ENCODE data around the gene ANKS3. TPM values are rescaled to one million over a fixed set of nuclear protein-coding genes. Genes with fewer than 3 reads are reported as not detected.

Gene ANKS3
- total RNA-seq, 1 experiment from 2014 or later: 32.8 TPM

DNA sequence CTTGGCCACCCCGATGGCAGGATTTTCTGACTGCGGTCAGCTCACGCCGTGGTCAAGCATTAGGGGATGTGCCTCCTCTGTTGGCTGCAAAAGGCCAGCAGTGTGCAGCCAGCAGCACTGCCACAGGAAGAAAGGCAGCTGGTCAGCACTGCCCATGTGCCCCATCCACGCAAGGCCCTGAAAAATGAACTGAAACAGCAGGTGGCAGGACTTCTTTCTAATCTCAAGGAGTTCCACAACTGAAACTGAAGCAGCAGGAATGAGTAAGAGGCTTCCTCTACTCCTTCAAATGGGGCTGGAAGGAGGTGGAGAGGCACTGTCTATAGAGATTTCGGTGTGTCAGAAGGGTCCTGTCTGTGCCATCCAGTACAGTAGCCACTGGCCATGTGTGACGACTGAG is 29.7 kb upstream of the ANKS3 start:
- CTCF ChIA-PET: no interaction called here
- peaks cover 8% of the 10 kb centered on the region; the same call in 1 of the 2 replicates for H3F3A ChIP-seq (ENCODE audit: insufficient read depth, low read depth)
- 0 out of 2 replicates have a peak, but pooled peaks cover 3% of the 10 kb centered on the region for H3K36me3 ChIP-seq (ENCODE audit: low read depth)
- no peak overlapping the region for H3K4me3 ChIP-seq
- H3K4me2 ChIP-seq: no peak overlapping the region
- H3K4me1 ChIP-seq (replicated peaks; ENCODE audit: insufficient read depth): peaks cover 7% of the 10 kb centered on the region; the same call in 1 of the 2 replicates
- DNase-seq: no peak
- TF ChIP-seq, protein P1, sequence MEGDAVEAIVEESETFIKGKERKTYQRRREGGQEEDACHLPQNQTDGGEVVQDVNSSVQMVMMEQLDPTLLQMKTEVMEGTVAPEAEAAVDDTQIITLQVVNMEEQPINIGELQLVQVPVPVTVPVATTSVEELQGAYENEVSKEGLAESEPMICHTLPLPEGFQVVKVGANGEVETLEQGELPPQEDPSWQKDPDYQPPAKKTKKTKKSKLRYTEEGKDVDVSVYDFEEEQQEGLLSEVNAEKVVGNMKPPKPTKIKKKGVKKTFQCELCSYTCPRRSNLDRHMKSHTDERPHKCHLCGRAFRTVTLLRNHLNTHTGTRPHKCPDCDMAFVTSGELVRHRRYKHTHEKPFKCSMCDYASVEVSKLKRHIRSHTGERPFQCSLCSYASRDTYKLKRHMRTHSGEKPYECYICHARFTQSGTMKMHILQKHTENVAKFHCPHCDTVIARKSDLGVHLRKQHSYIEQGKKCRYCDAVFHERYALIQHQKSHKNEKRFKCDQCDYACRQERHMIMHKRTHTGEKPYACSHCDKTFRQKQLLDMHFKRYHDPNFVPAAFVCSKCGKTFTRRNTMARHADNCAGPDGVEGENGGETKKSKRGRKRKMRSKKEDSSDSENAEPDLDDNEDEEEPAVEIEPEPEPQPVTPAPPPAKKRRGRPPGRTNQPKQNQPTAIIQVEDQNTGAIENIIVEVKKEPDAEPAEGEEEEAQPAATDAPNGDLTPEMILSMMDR (conservative IDR thresholded peaks at IDR 0.05): no peak
- no peak for TF ChIP-seq EZH2 (IDR thresholded peaks at IDR 0.05; ENCODE audit: low read depth)
- intact Hi-C loops (cut with micrococcal nuclease; ENCODE audit: unreplicated experiment): no loop called here
- H3K79me2 ChIP-seq (ENCODE audit: low read depth): peaks cover 17% of the 10 kb centered on the region
- no peaks in the 10 kb centered on the region for H3K27me3 ChIP-seq (ENCODE audit: insufficient read depth, low read depth)
- H3K27ac ChIP-seq: no peak overlapping the region
- no peaks in the 10 kb centered on the region for H3K9me2 ChIP-seq (ENCODE audit: insufficient read depth)
- no peaks in the 10 kb centered on the region for H3K9me3 ChIP-seq (ENCODE audit: insufficient read depth, low read depth)
- POLR2A ChIA-PET (ENCODE audit: unreplicated experiment): no interaction called here
- H2AFZ ChIP-seq: no peak overlapping the region
- no peaks in the 10 kb centered on the region for H4K20me1 ChIP-seq (ENCODE audit: insufficient read depth)
- no TSS peak for BruUV-seq (replicated peaks)

DNA sequence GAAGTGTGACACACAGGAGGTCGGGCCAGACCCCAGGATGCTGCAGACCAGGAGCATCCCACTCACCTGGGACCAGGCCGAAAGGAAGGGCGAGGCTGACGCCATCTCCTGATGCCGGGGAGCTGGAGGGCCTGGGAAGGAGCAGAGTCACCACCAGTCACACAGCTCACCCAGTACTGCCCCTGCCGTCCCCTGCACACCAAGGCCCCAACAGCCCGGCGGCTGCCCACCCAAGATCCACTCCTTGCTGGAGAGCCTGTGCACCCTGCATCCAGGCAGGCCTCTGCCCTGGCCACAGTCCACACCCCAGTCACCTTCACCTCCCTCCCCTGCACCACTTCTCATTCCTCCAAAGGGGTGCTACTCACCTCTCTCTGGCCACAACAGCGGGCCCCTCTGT is 28.1 kb upstream of the ANKS3 start:
- Histone ChIP-seq H3K9me3 (ENCODE audit: insufficient read depth, low read depth) (no peaks in the 10 kb centered on the region), H4K20me1 (ENCODE audit: insufficient read depth) (no peaks in the 10 kb centered on the region), H3K4me3 (no peak overlapping the region), H2AFZ (no peak overlapping the region), H3K4me2 (no peak overlapping the region), H3F3A (ENCODE audit: insufficient read depth, low read depth) (no peaks in the 10 kb centered on the region), H3K9me2 (ENCODE audit: insufficient read depth) (no peaks in the 10 kb centered on the region), H3K4me1 (replicated peaks; ENCODE audit: insufficient read depth) (peaks cover 7% of the 10 kb centered on the region; the same call in 1 of the 2 replicates), H3K79me2 (ENCODE audit: low read depth) (peaks cover 17% of the 10 kb centered on the region), H3K36me3 (ENCODE audit: low read depth) (0 out of 2 replicates have a peak, but pooled peaks cover 3% of the 10 kb centered on the region), H3K27ac (no peak overlapping the region), H3K27me3 (ENCODE audit: insufficient read depth, low read depth) (no peaks in the 10 kb centered on the region)
- no TSS peak for BruUV-seq (replicated peaks)
- CTCF ChIA-PET: no interaction called here
- POLR2A ChIA-PET (ENCODE audit: unreplicated experiment): no interaction called here
- no peak for TF ChIP-seq EZH2 (IDR thresholded peaks at IDR 0.05; ENCODE audit: low read depth)
- TF ChIP-seq, protein P1 (conservative IDR thresholded peaks at IDR 0.05): no peak
- intact Hi-C loops (cut with micrococcal nuclease; ENCODE audit: unreplicated experiment): no loop called here
- DNase-seq: no peak

- Histone ChIP-seq H3K27ac (no peak overlapping the region), H3K9me2 (ENCODE audit: insufficient read depth) (no peaks in the 10 kb centered on the region), H3F3A (ENCODE audit: insufficient read depth, low read depth) (no peaks in the 10 kb centered on the region), H3K79me2 (ENCODE audit: low read depth) (peaks cover 4% of the 10 kb centered on the region; the same call in 1 of the 2 replicates), H2AFZ (no peak overlapping the region), H3K4me3 (no peak overlapping the region), H3K36me3 (ENCODE audit: low read depth) (peaks cover 9% of the 10 kb centered on the region), H3K27me3 (ENCODE audit: insufficient read depth, low read depth) (no peaks in the 10 kb centered on the region), H3K9me3 (ENCODE audit: insufficient read depth, low read depth) (peaks cover 5% of the 10 kb centered on the region), H3K4me2 (no peak overlapping the region), H4K20me1 (ENCODE audit: insufficient read depth) (no peaks in the 10 kb centered on the region), H3K4me1 (replicated peaks; ENCODE audit: insufficient read depth) (no peaks in the 10 kb centered on the region)
- ChIA-PET POLR2A (ENCODE audit: unreplicated experiment) (interaction anchor here (0.7 kb wide), 1 partner anchor 1585 kb away, joined by 3 read pairs; no protein-coding TSS in a partner anchor), CTCF (interaction anchor here (0.6 to 0.7 kb wide), 2 partner anchors 19 to 62 kb away, joined by 3 to 5 read pairs; no protein-coding TSS in a partner anchor)
- BruUV-seq (replicated peaks): no TSS peak
- intact Hi-C loops (cut with micrococcal nuclease; ENCODE audit: unreplicated experiment): no loop called here
- TF ChIP-seq, protein P1 (conservative IDR thresholded peaks at IDR 0.05): no peak
- no peak for TF ChIP-seq EZH2 (IDR thresholded peaks at IDR 0.05; ENCODE audit: low read depth)
- DNase-seq: no peak
Observed at GRCh38 chr16:4760221-4760910, 26.3 kb upstream of the ANKS3 start.
